ENCODE data around the gene KRT15. TPM values are rescaled to one million over a fixed set of nuclear protein-coding genes. Genes with fewer than 3 reads are reported as not detected.

The KRT15 gene
- total RNA-seq = 10 to 100 TPM; 12.3 to 44.5 (median 28.8) TPM

GRCh38 chr17:41518789-41519449 is at the start of gene KRT15:
Gene KRT15 (minus strand): TSS chr17:41518890. CDS start chr17:41518827, 63 bp downstream.
- TF ChIP-seq POLR2A (IDR thresholded peaks at IDR 0.05) = no peak
- Histone ChIP-seq H3K27me3 (no peaks in the 10 kb centered on the region), H3K36me3 (peaks cover 0 to 6% (median 0%) of the 10 kb centered on the region in 3 donors), H3K4me3 (no peak within 1 kb of the TSS), H3K9me3 (no peaks in the 10 kb centered on the region), H3K27ac (peak within 1 kb of the TSS in 2 of 4 donors; percentile 95 to 96), H3K4me1 (peaks cover 0 to 11% (median 0%) of the 10 kb centered on the region in 4 donors)
- no peak for DNase-seq

GRCh38 chr17:41567317-41567716 is 48.6 kb upstream of the KRT15 start:
- no peak overlapping the region for H3K4me3 ChIP-seq
- no peaks in the 10 kb centered on the region for H3K36me3 ChIP-seq
- no peaks in the 10 kb centered on the region for H3K27me3 ChIP-seq
- H3K4me1 ChIP-seq = no peaks in the 10 kb centered on the region
- TF ChIP-seq CTCF (IDR thresholded peaks at IDR 0.05) (no peak), POLR2A (IDR thresholded peaks at IDR 0.05) (no peak)
- H3K27ac ChIP-seq = no peak overlapping the region
- DNase-seq = no peak
- no peaks in the 10 kb centered on the region for H3K9me3 ChIP-seq

DNA sequence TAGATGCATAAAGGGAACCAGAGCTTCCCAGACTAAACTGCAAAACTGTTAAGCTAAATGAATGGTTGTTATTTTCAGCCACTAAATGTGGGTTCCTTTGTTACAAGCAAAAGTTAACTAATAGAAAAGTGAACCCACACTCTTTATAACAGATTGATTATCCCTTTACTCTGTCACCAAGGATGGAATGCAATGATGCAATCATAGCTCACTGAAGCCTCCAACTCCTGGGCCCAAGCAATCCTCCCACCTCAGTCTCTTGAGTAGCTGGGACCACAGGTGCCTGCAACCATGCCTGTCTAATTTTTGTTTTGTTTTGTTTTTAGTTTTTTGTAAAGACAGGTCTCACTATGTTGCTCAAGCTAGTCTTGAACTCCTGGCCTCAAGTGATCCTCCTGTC is 46.6 kb upstream of the KRT15 start:
- H3K4me1 ChIP-seq = no peaks in the 10 kb centered on the region
- H3K9me3 ChIP-seq = no peaks in the 10 kb centered on the region
- no peak for DNase-seq
- H3K36me3 ChIP-seq = no peaks in the 10 kb centered on the region
- H3K27me3 ChIP-seq = no peaks in the 10 kb centered on the region
- H3K27ac ChIP-seq = no peak overlapping the region
- H3K4me3 ChIP-seq = no peak overlapping the region
- TF ChIP-seq CTCF (IDR thresholded peaks at IDR 0.05) (no peak), POLR2A (IDR thresholded peaks at IDR 0.05) (no peak)

GRCh38 chr17:41563607-41564170 is 45.0 kb upstream of the KRT15 start:
- Histone ChIP-seq H3K27me3 (no peaks in the 10 kb centered on the region), H3K4me1 (no peaks in the 10 kb centered on the region), H3K36me3 (no peaks in the 10 kb centered on the region), H3K9me3 (no peaks in the 10 kb centered on the region), H3K4me3 (no peak overlapping the region), H3K27ac (no peak overlapping the region)
- no peak for TF ChIP-seq POLR2A (IDR thresholded peaks at IDR 0.05)
- no peak for TF ChIP-seq CTCF (IDR thresholded peaks at IDR 0.05)
- no peak for DNase-seq

GRCh38 chr17:41561554-41561953 is 42.9 kb upstream of the KRT15 start:
- no peaks in the 10 kb centered on the region for H3K9me3 ChIP-seq
- H3K4me1 ChIP-seq = no peaks in the 10 kb centered on the region
- H3K4me3 ChIP-seq = no peak overlapping the region
- no peaks in the 10 kb centered on the region for H3K27me3 ChIP-seq
- no peaks in the 10 kb centered on the region for H3K36me3 ChIP-seq
- no peak for DNase-seq
- no peak for TF ChIP-seq CTCF (IDR thresholded peaks at IDR 0.05)
- no peak for TF ChIP-seq POLR2A (IDR thresholded peaks at IDR 0.05)
- H3K27ac ChIP-seq = no peak overlapping the region

DNA sequence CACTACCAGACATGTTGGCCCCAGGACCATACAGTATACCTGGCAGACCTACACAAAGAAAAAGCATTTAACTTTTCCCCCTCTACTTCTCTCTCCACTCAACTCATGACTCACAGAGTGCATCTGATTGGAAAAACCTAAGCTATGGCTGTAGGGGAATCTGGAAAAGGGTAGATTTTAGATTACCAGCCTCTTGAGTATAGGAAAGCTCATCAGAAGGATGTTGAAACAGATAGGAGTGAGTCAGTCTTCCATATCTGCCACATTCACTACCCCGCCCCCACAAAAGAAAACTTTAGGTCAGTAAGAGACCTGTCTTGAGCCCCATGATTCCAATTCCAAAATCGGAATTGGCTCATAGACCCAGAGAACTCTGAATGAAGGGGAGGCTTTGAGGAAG is 40.9 kb upstream of the KRT15 start:
- Histone ChIP-seq H3K9me3 (no peaks in the 10 kb centered on the region), H3K36me3 (no peaks in the 10 kb centered on the region), H3K4me1 (peaks cover 0 to 12% (median 2%) of the 10 kb centered on the region in 4 donors), H3K27me3 (no peaks in the 10 kb centered on the region), H3K27ac (no peak overlapping the region), H3K4me3 (no peak overlapping the region)
- DNase-seq = no peak
- no peak for TF ChIP-seq POLR2A (IDR thresholded peaks at IDR 0.05)
- no peak for TF ChIP-seq CTCF (IDR thresholded peaks at IDR 0.05)
